ENCODE measurements around the gene NKX2-2. TPM values are rescaled to one million over a fixed set of nuclear protein-coding genes. Genes with fewer than 3 reads are reported as not detected.

Gene NKX2-2
- total and polyA plus RNA-seq, 2 of the 8 experiments (the other 6 are each of a cell fraction or from before 2014, with no cell fraction given): not detected

GRCh38 chr20:21505161-21505809 lies 8.6 kb downstream of the NKX2-2 start (continued):
- TF ChIP-seq CTCF (IDR thresholded peaks at IDR 0.05; ENCODE audit: control extremely low read depth in 1 of 3, insufficient read depth in 1 of 3, low read depth in 1 of 3, low read length in 3 of 3) (peak; percentile 88 to 96 (median 95)), TEAD4 (IDR thresholded peaks at IDR 0.05; ENCODE audit: low read depth, low read length) (0 out of 2 replicates have a peak, but pooled peaks have one; percentile 5), EZH2 (IDR thresholded peaks at IDR 0.05; ENCODE audit: low read depth, low read length, severe bottlenecking) (peak; percentile 45), EGR1 (IDR thresholded peaks at IDR 0.05; ENCODE audit: borderline replicate concordance, low read depth, low read length) (no peak)
